Keratinocyte (primary cell): ENCODE results near the gene ITPR2. TPM values are rescaled to one million over a fixed set of nuclear protein-coding genes. Genes with fewer than 3 reads are reported as not detected.

Source experiments
- DNase-seq: peaks from one replicate; pipeline ENCODE4 v3.0.0-alpha.2; 2011; ENCODE audit warnings: low read depth, missing footprints, low spot score
- FAIRE-seq: peaks from 2 replicates; lab custom pipeline; 2011; peaks lifted over from hg19 to GRCh38; lab: Jason Lieb, UNC
- H2AFZ ChIP-seq: 2 replicates; pipeline ENCODE4 v1.6.0; 2012; ENCODE audit warnings: low read length, control low read depth, inconsistent platforms; ENCODE audit not compliant: control insufficient read depth
- H3K27ac ChIP-seq: 2 replicates; pipeline ENCODE4 v1.5.1; 2011; ENCODE audit warnings: low read length; ENCODE audit not compliant: control insufficient read depth, insufficient read depth
- H3K27me3 ChIP-seq: 3 replicates; pipeline ENCODE4 v1.6.0; 2011; ENCODE audit warnings: low read length; ENCODE audit not compliant: control insufficient read depth, insufficient read depth; ENCODE audit errors: extremely low read depth
- H3K36me3 ChIP-seq, 2 experiments: 2 replicates in 1 of 2; 3 replicates in 1 of 2; pipeline ENCODE4 v1.5.1; 2011; ENCODE audit warnings: low read length in 2 of 2, mild to moderate bottlenecking in 1 of 2; ENCODE audit not compliant: control insufficient read depth in 2 of 2, insufficient read depth in 2 of 2; ENCODE audit errors: extremely low read depth in 1 of 2
- H3K4me1 ChIP-seq: 3 replicates; pipeline ENCODE4 v1.5.1; 2011; ENCODE audit warnings: low read length; ENCODE audit not compliant: control insufficient read depth, insufficient read depth; ENCODE audit errors: extremely low read depth
- H3K4me2 ChIP-seq: 3 replicates; pipeline ENCODE4 v1.6.0; 2011; ENCODE audit warnings: low read depth, low read length; ENCODE audit not compliant: control insufficient read depth, insufficient read depth; ENCODE audit errors: extremely low read depth
- H3K4me3 ChIP-seq, 3 experiments: fragments of 200-600 bp in 1 of 3; sonication (generic) in 1 of 3; 2 replicates in 2 of 3; 3 replicates in 1 of 3; pipeline ENCODE4 v1.5.1; 2011 to 2016; ENCODE audit warnings: low read length in 3 of 3, mild to moderate bottlenecking in 3 of 3, control low read depth in 2 of 3, inconsistent platforms in 1 of 3, low read depth in 1 of 3, mixed read lengths in 1 of 3, mixed run types in 1 of 3, moderate library complexity in 1 of 3; ENCODE audit not compliant: control insufficient read depth in 2 of 3, insufficient read depth in 2 of 3; ENCODE audit errors: extremely low read depth in 1 of 3
- H3K79me2 ChIP-seq: 2 replicates; pipeline ENCODE4 v1.6.0; 2012; ENCODE audit warnings: low read length; ENCODE audit not compliant: control insufficient read depth, insufficient read depth
- H3K9ac ChIP-seq: 3 replicates; pipeline ENCODE4 v1.6.0; 2011; ENCODE audit warnings: low read length; ENCODE audit not compliant: control insufficient read depth, insufficient read depth; ENCODE audit errors: extremely low read depth
- H3K9me1 ChIP-seq: 3 replicates; pipeline ENCODE4 v1.6.0; 2011; ENCODE audit warnings: low read length; ENCODE audit not compliant: control insufficient read depth, insufficient read depth; ENCODE audit errors: extremely low read depth
- H3K9me3 ChIP-seq: 2 replicates; pipeline ENCODE4 v1.5.1; 2012; ENCODE audit warnings: low read depth, low read length; ENCODE audit not compliant: control insufficient read depth
- H4K20me1 ChIP-seq: 3 replicates; pipeline ENCODE4 v1.6.0; 2011; ENCODE audit warnings: low read length; ENCODE audit not compliant: control insufficient read depth, insufficient read depth; ENCODE audit errors: extremely low read depth
- EZH2 ChIP-seq: IDR thresholded peaks from one replicate; pipeline ENCODE4 v1.6.1; 2012; ENCODE audit warnings: inconsistent platforms, mild to moderate bottlenecking, low read length, moderate library complexity
- dilution Hi-C: fragments of 300-500 bp; cut with MboI; formaldehyde crosslinking; loops from one replicate; pipeline ENCODE4 v1.7.0; 2020; ENCODE audit warnings: low sequenced_read_pairs; ENCODE audit not compliant: extremely low pct_ligation_motif_present
- polyA plus RNA-seq, 5 experiments: library from polyadenylated mRNA; depleted of rRNA in 3 of 5; stranded (reverse) in 3 of 5; stranded (forward) in 1 of 5; unstranded in 1 of 5; fragments of >200 nt; gene quantifications; 1 replicate in 1 of 5; 2 replicates in 3 of 5; 3 replicates in 1 of 5; pipeline versions ENCODE4 v1.2.1 to v1.2.3, GENCODE V29; 2011 to 2012; ENCODE audit warnings: missing spikeins in 2 of 5, low read depth in 1 of 5, low replicate concordance in 1 of 5
- TF ChIP-seq, protein P1 (sequence below), 3 experiments: IDR thresholded peaks in 1 of 3; conservative IDR thresholded peaks in 1 of 3; optimal IDR thresholded peaks in 1 of 3; 2 replicates in 2 of 3; 3 replicates in 1 of 3; pipeline versions ENCODE3 to v1.5.1; 2011; ENCODE audit warnings: low read length in 3 of 3, mild to moderate bottlenecking in 3 of 3, moderate library complexity in 2 of 3, control low read depth in 1 of 3, inconsistent platforms in 1 of 3; ENCODE audit not compliant: insufficient read depth in 2 of 3; ENCODE audit errors: extremely low read depth in 1 of 3

Gene ITPR2
- polyA plus RNA-seq, 1 donor (not counting 4 experiments of a cell fraction or from before 2014, with no cell fraction given), result 7.6 TPM

DNA sequence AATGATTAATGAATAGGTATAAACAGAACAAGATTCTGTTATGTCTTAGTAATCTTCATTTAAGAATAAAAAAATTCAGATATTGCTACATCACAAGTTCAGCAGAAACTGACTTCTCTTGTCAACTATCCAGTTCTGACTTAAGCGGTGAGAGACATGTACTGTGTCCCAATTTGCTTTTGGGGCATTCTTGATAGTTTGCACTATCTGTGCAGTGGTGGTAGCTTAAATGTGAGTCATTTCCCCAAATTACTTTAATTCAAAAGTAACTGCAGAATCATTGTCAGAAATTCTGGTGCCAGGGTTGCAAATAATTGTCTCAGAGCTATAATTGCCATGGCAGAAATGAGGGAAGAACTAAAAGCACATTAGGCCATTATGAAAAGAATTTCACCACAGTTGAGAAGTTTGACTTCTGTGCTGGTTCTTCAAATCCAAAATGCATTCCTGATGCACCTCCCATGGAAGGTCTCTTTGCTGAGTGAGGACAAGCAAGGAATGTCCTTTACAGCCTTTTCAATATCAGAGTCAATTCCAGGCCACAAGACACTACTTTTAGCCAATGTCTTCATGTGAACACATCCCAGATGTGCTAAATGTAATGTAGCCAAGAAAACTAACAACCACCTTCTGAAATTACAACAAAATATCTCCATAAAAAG lies 332.9 kb downstream of the ITPR2 start:
- H3K36me3 ChIP-seq, result no peaks in the 10 kb centered on the region
- no peak overlapping the region for H3K4me3 ChIP-seq
- peaks cover 13% of the 10 kb centered on the region for H3K4me1 ChIP-seq
- no peak for FAIRE-seq
- H3K27me3 ChIP-seq, result no peaks in the 10 kb centered on the region
- no peak for DNase-seq
- dilution Hi-C loops, result no loop called here
- no peaks in the 10 kb centered on the region for H3K9me3 ChIP-seq
- H3K9me1 ChIP-seq, result no peaks in the 10 kb centered on the region
- H3K9ac ChIP-seq, result no peak overlapping the region
- no peak overlapping the region for H2AFZ ChIP-seq
- TF ChIP-seq EZH2, result no peak
- TF ChIP-seq, protein P1, sequence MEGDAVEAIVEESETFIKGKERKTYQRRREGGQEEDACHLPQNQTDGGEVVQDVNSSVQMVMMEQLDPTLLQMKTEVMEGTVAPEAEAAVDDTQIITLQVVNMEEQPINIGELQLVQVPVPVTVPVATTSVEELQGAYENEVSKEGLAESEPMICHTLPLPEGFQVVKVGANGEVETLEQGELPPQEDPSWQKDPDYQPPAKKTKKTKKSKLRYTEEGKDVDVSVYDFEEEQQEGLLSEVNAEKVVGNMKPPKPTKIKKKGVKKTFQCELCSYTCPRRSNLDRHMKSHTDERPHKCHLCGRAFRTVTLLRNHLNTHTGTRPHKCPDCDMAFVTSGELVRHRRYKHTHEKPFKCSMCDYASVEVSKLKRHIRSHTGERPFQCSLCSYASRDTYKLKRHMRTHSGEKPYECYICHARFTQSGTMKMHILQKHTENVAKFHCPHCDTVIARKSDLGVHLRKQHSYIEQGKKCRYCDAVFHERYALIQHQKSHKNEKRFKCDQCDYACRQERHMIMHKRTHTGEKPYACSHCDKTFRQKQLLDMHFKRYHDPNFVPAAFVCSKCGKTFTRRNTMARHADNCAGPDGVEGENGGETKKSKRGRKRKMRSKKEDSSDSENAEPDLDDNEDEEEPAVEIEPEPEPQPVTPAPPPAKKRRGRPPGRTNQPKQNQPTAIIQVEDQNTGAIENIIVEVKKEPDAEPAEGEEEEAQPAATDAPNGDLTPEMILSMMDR (optimal IDR thresholded peaks at IDR 0.05 in 1 of 3, IDR thresholded peaks at IDR 0.05 in 1 of 3, conservative IDR thresholded peaks at IDR 0.05 in 1 of 3; ENCODE audit: extremely low read depth in 1 of 3, insufficient read depth in 2 of 3, low read length in 3 of 3), result no peak
- H3K27ac ChIP-seq, result no peak overlapping the region
- no peaks in the 10 kb centered on the region for H4K20me1 ChIP-seq
- no peaks in the 10 kb centered on the region for H3K79me2 ChIP-seq
- no peak overlapping the region for H3K4me2 ChIP-seq

DNA sequence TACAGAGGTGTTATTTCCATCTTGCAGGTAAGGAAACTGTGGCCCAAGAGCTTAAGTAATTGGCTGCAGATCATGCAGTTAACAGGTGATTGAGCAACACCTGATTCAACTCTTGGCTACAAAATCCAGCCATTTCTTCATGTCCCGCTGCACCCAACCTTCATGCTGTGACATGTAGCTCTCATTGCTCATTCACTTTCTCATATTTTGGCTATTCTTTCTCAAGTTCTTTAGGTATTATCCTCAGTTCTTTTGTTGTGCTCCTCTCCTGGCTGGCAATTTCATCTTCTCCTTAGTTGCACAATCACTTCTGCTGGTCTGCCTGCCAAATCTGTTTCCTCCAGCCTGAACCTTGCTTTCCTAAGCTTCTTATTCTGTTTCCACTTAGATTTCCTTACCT lies 336.8 kb downstream of the ITPR2 start:
- dilution Hi-C loops, result no loop called here
- H3K27ac ChIP-seq, result peak overlapping the region; percentile 22
- H3K9ac ChIP-seq, result no peak overlapping the region
- H3K79me2 ChIP-seq, result no peaks in the 10 kb centered on the region
- peaks cover 32% of the 10 kb centered on the region for H3K4me1 ChIP-seq
- peak overlapping the region; percentile 25 for H3K4me2 ChIP-seq
- no peaks in the 10 kb centered on the region for H3K9me3 ChIP-seq
- H4K20me1 ChIP-seq, result no peaks in the 10 kb centered on the region
- peak; percentile 85 for DNase-seq
- H3K27me3 ChIP-seq, result no peaks in the 10 kb centered on the region
- no peaks in the 10 kb centered on the region for H3K9me1 ChIP-seq
- FAIRE-seq, result peak; percentile 100
- H3K36me3 ChIP-seq, result no peaks in the 10 kb centered on the region
- no peak overlapping the region for H2AFZ ChIP-seq
- TF ChIP-seq EZH2, result no peak
- TF ChIP-seq, protein P1 (optimal IDR thresholded peaks at IDR 0.05 in 1 of 3, IDR thresholded peaks at IDR 0.05 in 1 of 3, conservative IDR thresholded peaks at IDR 0.05 in 1 of 3; ENCODE audit: extremely low read depth in 1 of 3, insufficient read depth in 2 of 3, low read length in 3 of 3), result no peak
- H3K4me3 ChIP-seq, result no peak overlapping the region
